ENCODE data around the gene ARR3.
"Not testable (repeated sequence)": the region's sequence is repeated elsewhere in the genome, so short reads cannot be mapped to it uniquely, and the experiment has no call there.

ARR3 gene

DNA sequence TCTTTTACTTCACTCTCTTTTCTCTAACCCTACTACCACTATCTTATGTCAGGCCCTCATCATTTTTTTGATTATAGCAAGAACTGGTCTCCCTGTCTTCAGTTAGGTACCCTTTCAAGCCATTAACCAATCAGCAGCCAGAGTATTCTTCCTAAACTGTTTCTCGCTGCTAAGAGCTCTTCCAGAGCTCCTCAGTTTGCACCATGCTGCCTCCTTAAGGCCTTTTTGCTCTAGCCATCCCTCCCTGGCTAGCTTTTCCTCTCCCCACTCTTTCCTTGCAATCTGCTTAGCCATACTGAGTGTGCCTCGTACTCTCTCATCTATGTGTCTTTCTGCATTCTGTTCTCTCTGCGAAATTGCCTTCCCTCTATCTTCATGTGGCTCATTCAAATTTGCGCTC, 54.6 kb downstream of the ARR3 start:
- no peak overlapping the region for H3K27ac ChIP-seq
- TF ChIP-seq, protein P1, sequence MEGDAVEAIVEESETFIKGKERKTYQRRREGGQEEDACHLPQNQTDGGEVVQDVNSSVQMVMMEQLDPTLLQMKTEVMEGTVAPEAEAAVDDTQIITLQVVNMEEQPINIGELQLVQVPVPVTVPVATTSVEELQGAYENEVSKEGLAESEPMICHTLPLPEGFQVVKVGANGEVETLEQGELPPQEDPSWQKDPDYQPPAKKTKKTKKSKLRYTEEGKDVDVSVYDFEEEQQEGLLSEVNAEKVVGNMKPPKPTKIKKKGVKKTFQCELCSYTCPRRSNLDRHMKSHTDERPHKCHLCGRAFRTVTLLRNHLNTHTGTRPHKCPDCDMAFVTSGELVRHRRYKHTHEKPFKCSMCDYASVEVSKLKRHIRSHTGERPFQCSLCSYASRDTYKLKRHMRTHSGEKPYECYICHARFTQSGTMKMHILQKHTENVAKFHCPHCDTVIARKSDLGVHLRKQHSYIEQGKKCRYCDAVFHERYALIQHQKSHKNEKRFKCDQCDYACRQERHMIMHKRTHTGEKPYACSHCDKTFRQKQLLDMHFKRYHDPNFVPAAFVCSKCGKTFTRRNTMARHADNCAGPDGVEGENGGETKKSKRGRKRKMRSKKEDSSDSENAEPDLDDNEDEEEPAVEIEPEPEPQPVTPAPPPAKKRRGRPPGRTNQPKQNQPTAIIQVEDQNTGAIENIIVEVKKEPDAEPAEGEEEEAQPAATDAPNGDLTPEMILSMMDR (conservative IDR thresholded peaks at IDR 0.05) = no peak

DNA sequence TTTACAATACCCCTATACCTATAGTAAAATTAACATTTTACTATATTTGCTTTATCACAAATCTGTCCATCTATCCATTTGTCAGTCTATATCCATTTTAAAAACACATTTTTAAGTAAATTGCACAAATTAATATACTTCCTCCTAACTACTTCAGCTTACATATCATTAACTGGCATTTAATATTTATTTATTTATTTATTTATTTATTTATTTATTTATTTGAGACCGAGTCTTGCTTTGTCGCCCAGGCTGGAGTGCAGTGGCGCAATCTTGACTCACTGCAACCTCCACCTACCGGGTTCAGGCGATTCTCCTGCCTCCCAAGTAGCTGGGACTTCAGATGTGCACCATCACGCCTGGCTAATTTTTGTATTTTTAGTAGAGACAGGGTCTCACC, 55.5 kb downstream of the ARR3 start:
- not testable (repeated sequence) for H3K27ac ChIP-seq

DNA sequence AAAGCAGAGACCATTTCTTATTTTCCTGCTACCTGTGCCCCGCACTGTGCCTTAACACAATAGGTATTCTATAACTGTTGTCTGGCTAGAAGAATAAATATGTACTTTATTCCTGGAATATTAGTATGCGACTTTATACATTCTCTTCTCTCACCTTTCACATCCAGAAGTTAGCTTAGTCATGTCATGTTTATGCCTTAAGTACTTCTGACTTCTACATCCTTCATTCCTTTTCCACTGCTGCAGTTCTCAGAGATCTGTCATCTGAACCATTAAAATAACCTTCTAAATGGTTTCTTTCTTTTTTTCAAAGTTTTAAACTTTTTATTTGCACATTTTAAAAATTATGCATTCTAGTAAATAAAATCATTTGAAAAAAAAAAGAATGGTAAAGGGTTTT, 56.2 kb downstream of the ARR3 start:
- H3K27ac ChIP-seq = no peak overlapping the region
- TF ChIP-seq, protein P1 (conservative IDR thresholded peaks at IDR 0.05) = no peak

DNA sequence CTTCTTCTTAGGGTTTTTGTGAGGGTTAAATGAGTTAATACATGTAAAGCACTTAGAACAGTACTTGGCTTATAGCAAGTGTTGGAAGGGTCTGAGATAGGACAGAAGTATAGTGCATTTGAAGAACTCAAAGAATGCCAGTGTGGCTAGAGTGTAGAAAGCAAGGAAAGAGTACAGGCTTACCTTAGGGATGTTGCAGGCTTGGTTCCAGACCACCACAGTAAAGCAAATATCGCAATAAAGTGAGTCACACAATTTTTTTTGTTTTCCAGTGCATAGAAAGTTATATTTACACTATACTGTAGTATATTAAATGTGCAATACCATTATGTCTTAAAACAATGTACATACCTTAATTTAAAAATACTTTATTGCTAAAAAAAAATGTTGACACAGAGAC, 63.0 kb downstream of the ARR3 start:
- TF ChIP-seq, protein P1 (conservative IDR thresholded peaks at IDR 0.05) = no peak
- no peak overlapping the region for H3K27ac ChIP-seq
